AG20443 (cell line): ENCODE results near the gene UACA.
"Not testable (repeated sequence)": the region's sequence is repeated elsewhere in the genome, so short reads cannot be mapped to it uniquely, and the experiment has no call there.

ENCODE experiments used
- DNase-seq: peaks from one replicate; pipeline ENCODE4 v3.0.0; 2012; ENCODE audit warnings: low spot score, mixed read lengths

UACA gene

DNA sequence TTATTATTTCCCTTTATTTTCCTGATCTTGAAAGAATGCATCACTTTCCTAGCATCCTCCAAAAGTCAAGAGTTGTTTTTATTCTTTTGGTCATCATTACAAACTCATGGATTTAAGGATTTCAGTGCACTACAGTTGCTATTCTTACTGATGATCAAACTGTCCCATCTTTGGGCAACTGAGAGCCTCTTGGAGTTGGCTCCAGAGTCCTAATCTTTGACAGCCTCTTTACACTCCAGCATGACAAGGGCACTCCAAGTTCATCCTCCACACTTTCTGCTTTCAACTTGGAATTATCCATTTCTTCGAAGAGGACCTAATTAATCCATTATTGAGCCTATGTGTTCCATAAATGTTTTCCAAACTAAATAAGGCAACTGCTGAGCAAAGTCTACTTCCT is 5.7 kb downstream of the UACA start:
- no peak for DNase-seq

DNA sequence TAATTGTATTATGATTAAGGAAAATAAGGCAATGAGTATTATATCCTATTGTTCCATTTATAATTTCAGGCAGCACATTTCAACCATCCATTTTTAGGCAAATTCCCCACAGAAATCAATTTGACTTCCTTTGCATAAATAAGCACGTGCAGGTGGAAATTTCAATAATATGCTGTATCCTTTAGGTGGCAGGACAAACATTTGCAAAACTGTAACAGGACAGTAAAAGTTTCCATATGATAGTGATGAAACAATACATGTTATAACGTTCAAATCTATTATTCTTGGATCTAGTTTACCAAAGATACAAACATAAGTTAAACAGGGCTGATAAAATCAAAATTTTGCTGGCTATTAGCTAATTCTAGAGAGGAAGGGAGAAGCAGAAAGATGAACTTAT is 8.5 kb downstream of the UACA start:
- no peak for DNase-seq

DNA sequence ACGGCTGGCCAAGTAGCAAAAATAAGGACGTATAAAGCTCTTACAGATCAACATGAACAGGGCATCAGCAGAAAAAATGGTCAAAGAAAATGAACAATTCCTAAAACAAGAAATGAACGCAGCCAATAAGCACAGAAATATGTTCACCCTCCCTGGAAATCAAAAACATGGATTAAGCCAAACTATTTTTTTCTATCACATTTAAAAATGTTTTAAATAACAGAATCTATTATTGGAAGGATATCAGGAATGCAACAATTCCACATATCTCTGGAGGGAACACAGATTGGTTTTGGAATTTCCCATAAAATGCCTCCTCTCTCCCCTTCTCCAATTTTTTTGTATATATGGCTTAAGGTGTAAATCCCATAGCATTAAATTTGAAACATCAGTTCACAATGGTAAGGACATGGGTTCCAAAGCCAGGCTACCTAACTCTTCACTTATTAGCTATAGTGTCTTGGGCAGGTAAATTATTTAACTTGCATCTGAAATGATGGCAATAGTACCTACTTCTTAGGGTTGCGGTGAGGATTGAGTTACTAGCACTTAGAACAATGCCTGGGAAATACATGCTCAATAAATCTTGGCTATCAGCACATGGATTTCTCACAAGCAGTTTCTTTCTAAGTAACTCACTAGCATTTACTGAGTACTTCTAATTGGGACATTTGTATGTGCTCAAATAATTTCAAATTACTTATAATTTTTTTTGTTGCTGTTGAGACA is 10.1 kb downstream of the UACA start:
- no peak for DNase-seq

DNA sequence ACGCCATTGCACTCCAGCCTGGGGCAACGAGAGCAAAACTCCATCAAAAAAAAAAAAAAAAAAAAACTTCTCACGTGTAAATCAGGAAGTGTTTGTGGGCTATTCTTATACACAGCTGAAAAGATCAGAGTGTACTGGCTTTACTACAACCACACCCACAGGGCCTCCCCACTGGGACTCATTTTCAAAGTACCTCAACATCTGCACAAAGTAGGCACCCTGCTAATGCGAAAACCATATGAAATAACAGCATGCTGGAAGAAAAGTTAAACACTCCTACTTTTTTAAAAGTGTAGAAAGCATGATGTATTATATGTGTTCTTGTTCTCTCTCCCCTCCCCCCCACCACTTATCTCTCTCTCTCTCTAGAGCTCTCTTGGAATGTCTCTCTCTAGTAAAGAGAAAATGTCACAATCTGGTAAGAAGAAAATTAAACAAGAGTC is 11.1 kb downstream of the UACA start:
- DNase-seq = no peak

DNA sequence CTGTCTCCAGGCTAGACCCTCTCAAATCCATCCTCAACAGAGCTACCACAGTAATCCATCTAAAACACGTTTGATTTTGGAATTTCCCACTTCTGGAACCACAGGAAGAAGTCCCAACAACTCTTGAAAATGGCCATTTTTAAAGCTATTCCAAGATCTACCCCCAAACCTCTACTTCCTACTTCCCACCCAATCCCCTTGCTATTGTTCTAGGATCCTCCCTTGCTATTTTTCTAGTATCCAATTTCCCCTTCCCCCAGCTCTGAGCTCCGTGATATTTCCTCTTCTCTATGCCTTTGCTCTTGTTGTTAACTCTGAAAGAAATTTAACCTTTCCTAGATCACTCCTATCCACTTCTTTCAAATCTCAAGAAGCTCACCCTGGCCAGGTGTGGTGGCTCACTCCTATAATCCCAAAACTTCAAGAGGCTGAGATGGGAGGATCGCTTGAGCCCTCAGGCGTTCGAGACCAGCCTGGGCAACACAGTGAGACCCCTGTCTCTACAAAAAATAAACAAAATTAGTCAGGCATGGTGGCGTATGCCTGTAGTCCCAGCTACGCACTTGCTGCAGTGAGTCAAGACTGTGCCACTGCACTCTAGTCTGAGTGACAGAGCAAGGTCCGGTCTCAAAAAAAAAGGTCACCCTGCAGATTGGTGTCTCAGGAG is 13.0 kb downstream of the UACA start:
- DNase-seq = no peak

DNA sequence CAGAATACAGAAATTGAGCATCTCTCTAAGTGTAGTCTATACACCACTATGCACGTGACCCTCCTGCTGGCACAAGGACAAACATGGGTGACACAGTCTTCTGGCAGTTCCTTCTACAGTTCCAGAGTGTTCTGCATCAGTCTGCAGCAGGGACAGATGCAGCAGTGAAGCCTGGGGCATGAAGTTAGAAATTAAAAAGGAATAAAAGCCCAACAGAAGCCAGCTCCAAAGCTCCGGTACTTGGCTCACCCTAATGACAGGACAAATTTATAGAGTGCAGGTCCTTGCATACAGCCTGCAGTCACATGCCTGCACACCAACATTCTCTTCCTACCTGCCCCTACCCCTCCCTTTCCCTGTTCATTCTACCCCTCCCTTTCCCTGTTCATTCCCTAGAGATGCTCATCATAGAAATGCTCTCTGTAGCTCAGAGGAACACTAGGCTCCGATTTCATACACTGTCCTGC is 15.0 kb downstream of the UACA start:
- DNase-seq = peak; percentile 47

DNA sequence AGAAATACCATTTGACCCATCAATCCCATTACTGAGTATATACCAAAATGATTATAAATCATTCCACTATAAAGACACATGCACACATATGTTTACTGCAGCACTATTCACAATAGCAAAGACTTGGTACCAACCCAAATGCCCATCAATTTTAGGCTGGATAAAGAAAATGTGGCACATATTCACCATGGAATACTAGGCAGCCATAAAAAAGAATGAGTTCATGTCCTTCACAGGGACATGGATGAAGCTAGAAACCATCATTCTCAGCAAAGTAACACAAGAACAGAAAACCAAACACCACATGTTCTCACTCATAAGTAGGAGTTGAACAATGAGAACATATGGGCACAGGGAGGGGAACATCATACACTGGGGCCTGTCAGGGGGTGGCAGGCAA is 16.8 kb downstream of the UACA start:
- not testable (repeated sequence) for DNase-seq

DNA sequence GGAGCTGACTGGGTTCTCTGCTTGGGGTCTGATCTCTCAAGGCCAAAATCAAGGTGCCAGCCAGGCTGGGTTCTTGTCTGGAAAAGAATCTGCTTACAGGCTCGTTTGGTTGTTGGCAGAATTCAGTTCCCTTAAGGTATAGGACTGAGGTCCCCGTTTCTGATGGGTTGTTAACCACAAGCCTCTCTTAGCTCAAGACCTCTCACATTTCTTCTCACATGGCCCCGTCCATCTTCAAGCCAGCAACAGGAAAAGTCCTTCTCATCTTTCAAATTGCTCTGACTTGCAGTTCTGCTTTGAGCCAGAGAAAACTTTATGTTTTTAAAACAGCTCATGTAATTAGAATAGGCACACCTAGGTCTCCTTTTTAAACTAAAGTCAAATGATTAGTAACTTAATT is 20.4 kb downstream of the UACA start:
- no peak for DNase-seq

DNA sequence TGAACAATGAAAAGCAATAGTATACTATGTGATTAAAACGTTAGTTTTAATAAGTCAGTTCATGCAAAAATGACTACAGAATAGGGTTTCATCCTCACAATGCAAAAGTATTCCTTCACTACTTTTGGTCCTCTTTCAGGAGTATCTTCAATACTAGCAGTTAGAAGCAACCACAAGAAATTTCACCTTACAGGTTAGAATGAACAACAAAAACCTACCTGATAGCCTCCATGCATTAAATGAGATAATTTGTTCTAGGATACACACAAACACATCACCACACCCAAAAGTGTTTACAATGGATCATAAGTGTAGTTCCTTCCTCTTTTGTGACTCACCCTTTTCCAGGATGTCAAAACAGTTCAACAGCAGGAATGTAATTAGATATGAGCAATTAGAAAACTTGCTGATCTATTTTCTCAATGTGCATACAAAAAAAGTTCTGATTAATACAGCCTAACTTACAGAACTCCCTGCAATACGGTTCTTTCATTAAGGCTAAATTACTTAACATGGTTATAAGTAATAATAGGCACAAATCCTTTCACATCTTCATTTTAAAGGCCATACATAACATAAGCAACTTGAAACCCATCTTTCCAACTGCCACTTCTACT is 21.6 kb downstream of the UACA start:
- DNase-seq = peak; percentile 34

DNA sequence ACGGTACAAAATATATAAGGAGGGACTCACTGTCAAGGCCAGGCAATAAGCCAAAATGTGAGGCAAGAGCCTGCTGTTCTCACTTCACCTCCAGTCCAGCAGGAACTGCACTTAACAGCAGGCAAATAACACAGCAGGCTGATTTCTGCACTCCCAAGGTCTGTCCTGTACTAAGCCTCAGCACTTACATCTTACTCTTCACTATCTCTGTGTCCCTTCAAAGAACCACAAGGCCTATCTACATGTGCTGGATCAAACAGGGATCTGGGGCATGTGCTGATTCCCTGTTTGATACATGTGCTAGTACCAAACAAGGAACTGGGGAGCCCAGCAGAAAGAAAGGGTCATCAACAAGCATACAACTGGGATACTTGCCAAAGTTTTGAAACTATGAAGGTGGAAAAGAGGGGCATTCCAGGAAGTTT is 22.2 kb downstream of the UACA start:
- peak; percentile 70 for DNase-seq

DNA sequence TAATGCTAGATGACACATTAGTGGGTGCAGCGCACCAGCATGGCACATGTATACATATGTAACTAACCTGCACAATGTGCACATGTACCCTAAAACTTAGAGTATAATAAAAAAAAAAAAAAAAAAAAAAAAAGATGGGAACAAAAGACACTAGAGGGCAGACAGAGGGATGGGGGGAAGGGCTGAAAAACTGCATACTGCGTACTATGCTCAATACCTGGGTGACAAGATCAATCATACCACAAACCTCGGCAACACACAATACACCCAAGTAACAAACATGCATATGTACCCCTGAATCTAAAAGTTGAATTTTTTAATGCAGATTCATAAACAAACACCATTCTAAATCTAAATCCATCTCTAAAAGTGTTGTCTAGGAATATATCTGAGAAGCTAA is 28.3 kb downstream of the UACA start:
- not testable (repeated sequence) for DNase-seq

DNA sequence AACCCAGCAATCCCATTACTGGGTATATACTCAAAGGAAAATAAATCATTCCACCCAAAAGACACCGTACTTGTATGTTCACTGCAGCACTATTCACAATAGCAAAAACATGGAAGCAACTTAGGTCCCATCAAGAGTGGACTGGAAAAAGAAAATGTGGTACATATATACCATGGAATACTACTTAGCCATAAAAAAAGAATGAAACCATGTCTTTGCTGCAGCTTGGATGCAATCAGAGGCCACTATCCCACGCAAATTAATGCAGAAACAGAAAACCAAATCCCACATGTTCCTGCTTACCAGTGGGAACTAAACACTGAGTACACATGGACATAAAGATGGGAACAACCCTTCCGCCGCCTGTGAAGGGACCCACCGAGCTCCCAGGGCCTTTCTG is 34.2 kb downstream of the UACA start:
- no peak for DNase-seq

DNA sequence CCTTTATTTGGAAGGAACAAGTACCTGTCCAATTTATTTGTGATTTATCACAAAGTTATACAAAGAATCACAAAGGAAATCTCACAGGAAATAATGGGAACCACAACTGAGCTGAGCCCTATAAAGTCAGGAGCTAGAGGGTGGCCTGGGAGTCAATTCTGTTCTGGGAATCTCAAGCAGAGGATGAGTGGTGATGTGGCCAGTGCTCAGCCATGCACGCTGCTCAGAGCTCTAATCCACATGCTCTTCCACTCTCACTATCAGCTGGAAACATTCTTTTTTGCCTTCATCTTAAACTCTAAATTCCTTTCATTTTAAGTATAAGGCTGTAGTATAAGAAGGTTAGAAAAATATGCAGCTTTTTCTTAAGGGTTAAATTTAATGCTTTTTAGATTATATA is 36.6 kb downstream of the UACA start:
- peak; percentile 31 for DNase-seq

DNA sequence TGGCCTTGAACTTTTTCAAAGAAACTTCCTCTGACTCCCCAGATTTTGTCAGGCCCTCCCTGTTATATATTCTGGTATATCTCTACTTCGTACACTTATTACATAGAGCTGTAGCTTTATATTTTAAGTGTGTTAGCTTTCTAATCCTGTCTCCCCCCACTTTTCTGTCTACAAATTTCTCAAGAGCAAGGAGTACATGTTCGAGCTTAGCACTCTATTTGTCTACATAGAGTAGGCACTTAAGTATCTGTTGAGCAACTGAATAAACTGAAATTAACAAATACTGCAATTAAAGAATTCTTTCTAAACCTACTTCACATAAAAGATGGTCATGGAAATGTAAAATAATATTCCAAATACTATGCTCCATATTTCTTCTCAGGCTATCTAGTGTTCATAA is 39.4 kb downstream of the UACA start:
- no peak for DNase-seq

DNA sequence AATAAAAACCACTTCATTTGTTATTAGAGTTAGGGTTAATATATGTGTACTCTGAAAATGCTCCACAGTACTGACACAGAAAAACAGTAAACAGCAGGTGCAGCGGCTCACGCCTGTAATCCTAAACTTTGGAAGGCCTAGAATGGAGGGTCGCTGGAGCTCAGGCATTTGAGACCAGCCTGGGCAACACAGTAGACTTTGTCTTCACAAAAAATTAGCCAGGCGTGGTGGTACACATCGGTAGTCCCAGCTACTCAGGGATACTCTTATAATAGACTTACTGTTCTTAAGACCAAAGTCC is 40.3 kb downstream of the UACA start:
- DNase-seq = no peak

DNA sequence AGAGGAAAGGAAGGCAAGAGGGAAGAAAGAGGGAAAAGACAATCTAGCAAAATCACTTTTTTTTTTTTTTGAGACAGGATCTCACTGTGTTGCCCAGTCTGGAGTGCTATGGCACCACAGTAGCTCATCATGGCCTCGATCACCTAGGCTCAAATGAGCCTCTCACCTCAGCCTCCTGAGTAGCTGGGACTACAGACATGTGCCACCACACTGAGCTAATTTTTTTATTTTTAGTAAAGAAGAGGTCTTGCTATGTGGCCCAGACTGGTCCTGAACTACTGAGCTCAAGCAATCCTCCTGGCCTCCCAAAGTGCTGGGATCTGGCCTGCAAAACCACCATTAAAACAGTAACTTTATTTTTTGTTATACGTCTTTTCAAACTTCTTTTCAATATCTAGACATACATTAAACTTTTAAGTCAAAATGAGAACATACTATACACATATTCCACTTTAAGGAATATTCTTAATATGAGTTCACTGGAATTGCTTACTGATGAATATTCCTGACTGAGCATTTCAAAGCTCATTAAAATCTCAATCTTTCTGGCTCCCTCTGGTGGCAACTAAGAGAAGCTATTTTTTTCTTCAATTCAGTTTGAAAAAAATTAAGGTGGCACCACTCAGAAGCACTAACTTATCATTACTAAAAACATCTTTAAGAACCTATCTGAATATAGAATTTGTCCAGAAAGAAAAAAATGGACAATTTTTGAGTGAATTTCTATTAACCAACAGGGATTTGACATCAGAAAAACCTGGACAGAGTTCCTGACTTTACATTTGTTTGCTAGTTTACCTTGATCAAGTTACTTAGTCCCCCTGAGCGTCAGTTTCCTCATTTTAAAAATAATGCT is 40.9 kb downstream of the UACA start:
- DNase-seq = peak; percentile 61

DNA sequence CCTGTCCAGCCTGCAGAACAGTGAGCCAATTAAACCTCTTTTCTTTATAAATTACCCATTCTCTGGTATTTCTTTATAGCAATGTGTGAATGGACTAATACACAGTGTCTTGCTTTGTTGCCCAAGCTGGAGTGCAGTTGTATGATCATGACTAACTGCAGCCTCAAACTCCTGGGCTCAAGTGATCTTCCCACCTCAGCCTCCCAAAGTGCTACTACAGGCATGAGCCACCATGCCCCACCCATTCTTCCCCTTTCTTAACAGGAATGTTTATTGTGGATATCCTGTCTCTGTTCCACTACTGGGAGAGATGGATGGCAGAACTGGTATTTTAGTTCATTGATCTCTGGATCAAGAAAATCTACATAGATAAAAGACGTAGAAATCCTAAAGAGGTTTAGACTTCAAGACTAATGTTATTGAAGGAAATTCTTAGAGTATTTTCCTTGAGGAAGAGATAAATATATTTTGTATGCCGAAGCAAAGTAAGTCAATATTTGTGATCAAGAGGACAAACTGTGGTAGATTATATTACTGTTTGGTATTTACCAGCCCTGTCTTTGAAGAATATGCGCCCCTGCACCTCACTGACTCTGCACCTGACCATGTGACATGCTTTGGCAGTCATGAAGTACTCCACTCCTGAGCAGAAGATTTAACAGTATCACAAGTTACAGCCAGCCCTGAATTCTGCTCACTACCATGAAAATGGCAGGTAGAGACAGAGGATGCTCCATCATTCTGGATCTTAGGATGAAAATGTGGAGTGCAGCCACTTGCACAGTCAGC is 42.9 kb downstream of the UACA start:
- no peak for DNase-seq

DNA sequence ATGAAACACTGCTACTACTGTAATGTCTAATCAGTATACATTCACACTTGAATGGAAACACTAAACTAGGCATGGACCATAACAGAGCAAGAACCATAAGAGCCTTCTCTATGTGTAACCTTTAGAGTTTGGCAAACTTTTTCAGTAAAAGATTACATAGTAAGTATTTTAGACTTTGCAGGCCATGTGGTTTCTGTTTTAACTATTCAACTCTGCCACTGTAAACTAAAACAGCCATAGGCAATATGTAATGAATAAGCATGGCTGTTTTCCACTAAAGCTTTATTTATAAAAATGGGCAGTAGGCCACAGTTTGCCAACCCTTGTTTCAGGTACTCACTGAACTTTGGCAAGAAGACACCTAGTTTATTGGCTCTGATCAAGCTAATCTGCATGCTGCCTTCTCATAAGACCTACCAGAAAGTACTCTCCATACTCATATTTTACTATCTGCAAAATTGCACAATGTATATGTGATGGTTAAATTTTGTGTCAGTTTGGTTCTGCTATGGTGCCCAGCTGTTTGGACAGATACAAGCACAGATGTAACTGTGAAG is 46.0 kb downstream of the UACA start:
- DNase-seq = no peak

DNA sequence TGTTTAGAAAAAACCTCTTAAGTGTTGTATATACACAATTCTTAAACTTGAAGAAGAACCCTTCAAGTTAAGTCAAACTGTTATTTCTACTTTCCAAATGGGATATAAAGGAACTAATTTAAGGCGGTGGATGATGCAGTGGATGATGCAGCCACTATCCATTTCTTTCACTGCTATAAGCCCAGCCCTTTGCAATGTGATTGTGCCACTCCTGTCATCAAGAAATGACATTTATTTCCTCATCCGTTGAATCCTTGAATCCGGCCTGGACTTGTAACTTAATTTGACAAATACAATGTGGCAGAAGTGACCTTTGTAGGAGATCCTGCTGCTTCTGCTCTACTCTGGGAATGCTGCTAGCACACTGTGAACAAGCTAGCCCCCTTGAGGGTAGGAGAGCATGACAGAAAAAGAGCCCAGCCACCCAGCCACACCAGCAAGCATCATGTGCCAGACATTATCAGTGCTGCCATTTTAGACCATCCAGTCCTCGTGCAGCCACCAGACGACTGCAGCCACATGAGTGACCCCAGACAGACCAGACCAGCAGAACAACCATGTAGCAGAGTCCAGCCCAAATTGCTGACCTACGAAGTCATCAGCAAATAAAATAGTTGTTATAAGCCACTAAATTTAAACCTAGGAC is 47.4 kb downstream of the UACA start:
- no peak for DNase-seq

DNA sequence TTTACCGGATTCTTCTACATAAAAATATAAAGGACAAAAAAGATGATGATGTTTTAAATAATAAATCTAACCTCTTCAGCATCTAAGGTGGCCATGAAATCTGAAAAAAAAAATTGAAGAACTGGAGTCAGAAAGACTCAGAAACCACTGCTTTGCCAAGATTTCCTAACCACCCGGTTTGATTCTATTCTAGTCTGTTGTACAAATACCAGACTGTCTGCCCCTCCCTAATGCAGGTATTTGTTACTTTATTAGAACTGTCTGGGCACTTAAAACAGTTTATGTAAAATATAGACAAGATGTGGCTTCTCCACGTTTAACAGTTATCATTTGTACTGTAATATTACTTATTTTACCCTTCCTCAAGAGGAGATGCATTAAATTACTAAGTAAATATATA is 48.8 kb downstream of the UACA start:
- DNase-seq = peak; percentile 13

DNA sequence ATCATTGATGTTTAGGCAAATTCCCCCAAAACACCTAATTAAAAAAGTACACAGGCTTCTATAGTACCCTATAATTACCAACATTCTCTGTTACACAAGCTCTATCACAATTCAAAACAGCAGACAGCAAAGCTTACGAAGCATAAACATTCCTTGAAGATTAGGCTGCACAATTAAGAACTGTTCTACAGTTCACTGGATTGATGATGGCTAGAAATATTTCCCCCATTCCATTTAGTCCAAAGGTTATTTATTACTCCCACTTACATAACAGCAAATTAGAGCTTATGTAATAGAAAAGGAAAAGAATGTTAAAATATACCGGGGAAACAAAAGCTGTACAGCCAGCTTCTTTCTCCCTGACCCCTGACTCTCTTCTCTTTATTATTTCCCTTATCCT is 49.3 kb downstream of the UACA start:
- peak; percentile 30 for DNase-seq
